HEK293T (cell line): ENCODE results near the gene MCOLN1.

Experiments used
- CTBP1 ChIP-seq: fragments of 450-650 bp; IDR thresholded peaks from 2 replicates; pipeline ENCODE4 v1.6.1; 2016; ENCODE audit warnings: borderline replicate concordance
- L3MBTL2 ChIP-seq: fragments of 450-650 bp; conservative IDR thresholded peaks from 2 replicates; pipeline ENCODE4 v1.6.1; 2016; ENCODE audit warnings: mild to moderate bottlenecking
- ZNF384 ChIP-seq: fragments of 450-650 bp; IDR thresholded peaks from 2 replicates; pipeline ENCODE4 v1.6.1; 2016

- no peak for TF ChIP-seq L3MBTL2
- no peak for TF ChIP-seq CTBP1
- TF ChIP-seq ZNF384, result no peak
These were observed 35.5 kb upstream of the MCOLN1 start for GRCh38 chr19:7486923-7487322.
